NCI-H774 (cell line): ENCODE data around the gene HMGN1.

Experiments
- DNase-seq: peaks from one replicate; lab custom pipeline; 2025; lab: John Stamatoyannopoulos, UW

HMGN1 gene

GRCh38 chr21:39330001-39330400, 18.9 kb downstream of the HMGN1 start:
- no peak for DNase-seq

GRCh38 chr21:39327727-39328126, 21.2 kb downstream of the HMGN1 start:
- no peak for DNase-seq

GRCh38 chr21:39326607-39327307, 22.1 kb downstream of the HMGN1 start:
- no peak for DNase-seq

GRCh38 chr21:39325458-39325857, 23.4 kb downstream of the HMGN1 start:
- no peak for DNase-seq

GRCh38 chr21:39321424-39321823, 27.5 kb downstream of the HMGN1 start:
- no peak for DNase-seq

- DNase-seq = no peak
Observed at GRCh38 chr21:39319814-39320332, 29.0 kb downstream of the HMGN1 start.

- no peak for DNase-seq
Observed at GRCh38 chr21:39319251-39319756, 29.6 kb downstream of the HMGN1 start.

- DNase-seq = no peak
Observed at GRCh38 chr21:39318091-39318959, 30.6 kb downstream of the HMGN1 start.

- no peak for DNase-seq
Observed at GRCh38 chr21:39317134-39318090, 31.5 kb downstream of the HMGN1 start.

- no peak for DNase-seq
Observed at GRCh38 chr21:39316729-39317128, 32.2 kb downstream of the HMGN1 start.

GRCh38 chr21:39315603-39316445, 33.1 kb downstream of the HMGN1 start:
- no peak for DNase-seq

- DNase-seq = peak; percentile 36
Observed at GRCh38 chr21:39314143-39315027, 34.5 kb downstream of the HMGN1 start.

- peak; percentile 94 for DNase-seq
Observed at GRCh38 chr21:39313571-39314142, 35.2 kb downstream of the HMGN1 start, which contains the start of gene BRWD1. Gene BRWD1, minus strand, starts transcription at chr21:39313632. Its CDS starts 141 bp downstream, at chr21:39313491.

GRCh38 chr21:39313042-39313570, 35.8 kb downstream of the HMGN1 start:
- DNase-seq = no peak

- DNase-seq = peak; percentile 87
Observed at GRCh38 chr21:39312112-39313041, 36.5 kb downstream of the HMGN1 start.

GRCh38 chr21:39311164-39311563, 37.7 kb downstream of the HMGN1 start:
- DNase-seq = no peak

GRCh38 chr21:39307466-39307865, 41.4 kb downstream of the HMGN1 start:
- DNase-seq = no peak

- no peak for DNase-seq
Observed at GRCh38 chr21:39300587-39300986, 48.3 kb downstream of the HMGN1 start.
